WTC11 (cell line): ENCODE data around the gene ADGRG3.

Experiments
- CTCF ChIP-seq: fragments of 200-600 bp; IDR thresholded peaks from 2 replicates; pipeline ENCODE4 v1.8.0; 2022; ENCODE audit warnings: antibody characterized with exemption
- ESRRA ChIP-seq: sonication (generic); formaldehyde crosslinking; IDR thresholded peaks from 2 replicates; pipeline ENCODE4 v1.8.1; 2022; ENCODE audit warnings: mild to moderate bottlenecking, missing genetic modification reagents, borderline replicate concordance
- TCF7 ChIP-seq: sonication (generic); formaldehyde crosslinking; IDR thresholded peaks from 2 replicates; pipeline ENCODE4 v1.8.0; 2022; ENCODE audit warnings: mild to moderate bottlenecking, low read depth, missing genetic modification reagents, moderate library complexity
- TF ChIP-seq, protein P1 (sequence below): sonication (generic); formaldehyde crosslinking; IDR thresholded peaks from 2 replicates; pipeline ENCODE4 v1.8.0; 2023; ENCODE audit warnings: missing genetic modification reagents, mild to moderate bottlenecking, borderline replicate concordance
- TF ChIP-seq, protein P2 (sequence below): sonication (generic); formaldehyde crosslinking; conservative IDR thresholded peaks from 2 replicates; pipeline ENCODE4 v1.8.1; 2022; ENCODE audit warnings: mild to moderate bottlenecking, missing genetic modification reagents
- TF ChIP-seq, protein P3 (sequence below): sonication (generic); formaldehyde crosslinking; IDR thresholded peaks from 2 replicates; pipeline ENCODE4 v1.8.1; 2023; ENCODE audit warnings: mild to moderate bottlenecking, missing genetic modification reagents

DNA sequence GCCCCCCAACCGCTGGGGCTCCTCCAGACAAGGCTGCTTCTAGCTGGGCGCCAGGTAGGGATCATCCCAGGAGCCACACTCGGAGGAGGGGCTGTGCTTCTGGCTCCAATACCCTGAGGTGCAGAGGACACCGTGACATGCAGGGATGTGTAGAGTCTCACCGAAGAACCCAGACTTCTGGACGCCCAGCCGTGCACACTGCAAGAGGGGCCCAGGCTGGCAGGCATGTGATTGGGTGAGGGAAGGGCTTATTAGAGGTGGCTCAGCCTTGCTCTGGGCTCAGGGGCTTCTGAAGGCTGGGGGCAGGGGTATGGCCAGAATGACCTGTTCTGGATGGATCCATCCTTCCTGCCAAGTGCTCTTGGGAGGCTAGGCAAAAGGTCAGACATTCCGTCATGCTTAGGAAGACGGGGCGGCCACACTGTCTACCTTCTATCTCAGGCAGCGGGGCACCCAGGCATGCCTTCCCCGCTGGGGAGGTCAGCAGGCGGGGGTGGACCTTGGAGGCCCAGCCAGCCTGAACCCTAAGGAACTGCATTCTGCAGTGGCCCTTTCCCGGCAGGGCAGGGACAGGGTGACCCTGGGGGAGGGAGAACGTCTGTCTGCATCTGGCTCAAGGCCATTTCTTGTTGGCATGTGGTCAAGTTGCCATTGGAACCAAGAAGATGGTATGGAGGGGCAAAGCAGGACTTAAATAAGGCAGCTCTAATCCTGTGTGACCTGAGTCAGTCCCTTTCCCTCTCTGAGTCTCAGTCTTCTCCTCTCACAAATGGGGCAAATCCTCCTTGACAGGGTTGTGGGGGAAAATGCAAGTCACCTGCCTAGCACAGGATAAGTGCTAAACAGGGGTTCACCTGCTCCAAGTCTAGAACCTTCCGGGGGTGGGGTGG lies 45.5 kb upstream of the ADGRG3 start:
- no peak for TF ChIP-seq CTCF
- TF ChIP-seq, protein P1, sequence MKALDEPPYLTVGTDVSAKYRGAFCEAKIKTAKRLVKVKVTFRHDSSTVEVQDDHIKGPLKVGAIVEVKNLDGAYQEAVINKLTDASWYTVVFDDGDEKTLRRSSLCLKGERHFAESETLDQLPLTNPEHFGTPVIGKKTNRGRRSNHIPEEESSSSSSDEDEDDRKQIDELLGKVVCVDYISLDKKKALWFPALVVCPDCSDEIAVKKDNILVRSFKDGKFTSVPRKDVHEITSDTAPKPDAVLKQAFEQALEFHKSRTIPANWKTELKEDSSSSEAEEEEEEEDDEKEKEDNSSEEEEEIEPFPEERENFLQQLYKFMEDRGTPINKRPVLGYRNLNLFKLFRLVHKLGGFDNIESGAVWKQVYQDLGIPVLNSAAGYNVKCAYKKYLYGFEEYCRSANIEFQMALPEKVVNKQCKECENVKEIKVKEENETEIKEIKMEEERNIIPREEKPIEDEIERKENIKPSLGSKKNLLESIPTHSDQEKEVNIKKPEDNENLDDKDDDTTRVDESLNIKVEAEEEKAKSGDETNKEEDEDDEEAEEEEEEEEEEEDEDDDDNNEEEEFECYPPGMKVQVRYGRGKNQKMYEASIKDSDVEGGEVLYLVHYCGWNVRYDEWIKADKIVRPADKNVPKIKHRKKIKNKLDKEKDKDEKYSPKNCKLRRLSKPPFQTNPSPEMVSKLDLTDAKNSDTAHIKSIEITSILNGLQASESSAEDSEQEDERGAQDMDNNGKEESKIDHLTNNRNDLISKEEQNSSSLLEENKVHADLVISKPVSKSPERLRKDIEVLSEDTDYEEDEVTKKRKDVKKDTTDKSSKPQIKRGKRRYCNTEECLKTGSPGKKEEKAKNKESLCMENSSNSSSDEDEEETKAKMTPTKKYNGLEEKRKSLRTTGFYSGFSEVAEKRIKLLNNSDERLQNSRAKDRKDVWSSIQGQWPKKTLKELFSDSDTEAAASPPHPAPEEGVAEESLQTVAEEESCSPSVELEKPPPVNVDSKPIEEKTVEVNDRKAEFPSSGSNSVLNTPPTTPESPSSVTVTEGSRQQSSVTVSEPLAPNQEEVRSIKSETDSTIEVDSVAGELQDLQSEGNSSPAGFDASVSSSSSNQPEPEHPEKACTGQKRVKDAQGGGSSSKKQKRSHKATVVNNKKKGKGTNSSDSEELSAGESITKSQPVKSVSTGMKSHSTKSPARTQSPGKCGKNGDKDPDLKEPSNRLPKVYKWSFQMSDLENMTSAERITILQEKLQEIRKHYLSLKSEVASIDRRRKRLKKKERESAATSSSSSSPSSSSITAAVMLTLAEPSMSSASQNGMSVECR (CRISPR knock-in tag): no peak
- TF ChIP-seq, protein P2, sequence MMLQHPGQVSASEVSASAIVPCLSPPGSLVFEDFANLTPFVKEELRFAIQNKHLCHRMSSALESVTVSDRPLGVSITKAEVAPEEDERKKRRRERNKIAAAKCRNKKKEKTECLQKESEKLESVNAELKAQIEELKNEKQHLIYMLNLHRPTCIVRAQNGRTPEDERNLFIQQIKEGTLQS (CRISPR knock-in tag): no peak
- TF ChIP-seq ESRRA (CRISPR knock-in tag): no peak
- TF ChIP-seq, protein P3, sequence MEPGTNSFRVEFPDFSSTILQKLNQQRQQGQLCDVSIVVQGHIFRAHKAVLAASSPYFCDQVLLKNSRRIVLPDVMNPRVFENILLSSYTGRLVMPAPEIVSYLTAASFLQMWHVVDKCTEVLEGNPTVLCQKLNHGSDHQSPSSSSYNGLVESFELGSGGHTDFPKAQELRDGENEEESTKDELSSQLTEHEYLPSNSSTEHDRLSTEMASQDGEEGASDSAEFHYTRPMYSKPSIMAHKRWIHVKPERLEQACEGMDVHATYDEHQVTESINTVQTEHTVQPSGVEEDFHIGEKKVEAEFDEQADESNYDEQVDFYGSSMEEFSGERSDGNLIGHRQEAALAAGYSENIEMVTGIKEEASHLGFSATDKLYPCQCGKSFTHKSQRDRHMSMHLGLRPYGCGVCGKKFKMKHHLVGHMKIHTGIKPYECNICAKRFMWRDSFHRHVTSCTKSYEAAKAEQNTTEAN (CRISPR knock-in tag): no peak
- TF ChIP-seq TCF7 (CRISPR knock-in tag): no peak
